Activated CD4-positive, alpha-beta memory T cell treated with anti-CD3 and anti-CD28 coated beads for 36 hours (primary cell): ENCODE measurements around the gene C1QTNF6. TPM values are rescaled to one million over a fixed set of nuclear protein-coding genes. Genes with fewer than 3 reads are reported as not detected.

ENCODE experiments used
- CTCF ChIA-PET: fragments of 350-600 bp; sonication (Branson Sonifier 250); formaldehyde crosslinking; loops from one replicate; lab custom pipeline; 2021; ENCODE audit warnings: antibody characterized with exemption, inconsistent platforms; lab: Charles Lee
- POLR2A ChIA-PET: fragments of 350-600 bp; sonication (Branson Sonifier 250); formaldehyde crosslinking; loops from one replicate; lab custom pipeline; 2021; ENCODE audit warnings: antibody characterized with exemption; lab: Charles Lee
- DNase-seq: peaks from one replicate; pipeline ENCODE4 v3.0.0-alpha.2; 2020
- H3K27ac Mint-ChIP-seq: one replicate; pipeline ENCODE4 v1.8.0; 2021; ENCODE audit warnings: mixed read lengths
- H3K27me3 Mint-ChIP-seq: one replicate; pipeline ENCODE4 v1.8.0; 2021; ENCODE audit warnings: mixed read lengths
- H3K36me3 Mint-ChIP-seq: one replicate; pipeline ENCODE4 v1.8.0; 2021; ENCODE audit warnings: mixed read lengths
- H3K4me1 Mint-ChIP-seq: one replicate; pipeline ENCODE4 v1.8.0; 2021; ENCODE audit warnings: low read depth, mixed read lengths
- H3K4me3 Mint-ChIP-seq: one replicate; pipeline ENCODE4 v1.8.0; 2021; ENCODE audit warnings: mild to moderate bottlenecking, mixed read lengths
- H3K9me3 Mint-ChIP-seq: one replicate; pipeline ENCODE4 v1.8.0; 2021; ENCODE audit warnings: mixed read lengths
- intact Hi-C: fragments of 100-400 bp; cut with micrococcal nuclease; formaldehyde crosslinking; loops from one replicate; pipeline ENCODE4 v1.15.1; 2023
- total RNA-seq, 2 experiments: library from RNA; stranded (reverse); gene quantifications; one replicate each; pipeline ENCODE4 v1.2.3, GENCODE V29; 2021

The C1QTNF6 gene
- total RNA-seq, 2 experiments from 2014 or later: 11.1 to 13.0 TPM

GRCh38 chr22:37163575-37164504 lies 24.2 kb downstream of the C1QTNF6 start:
- CTCF ChIA-PET: interaction anchor here (0.8 to 8.4 kb wide), 22 partner anchors 14 to 382 kb away, joined by 3 to 183 read pairs (median 6); partner anchors contain the start of gene IL2RB
- Mint-ChIP-seq H3K4me1 (peaks cover 84% of the 10 kb centered on the region), H3K4me3 (peak overlapping the region; percentile 63), H3K36me3 (peaks cover 7% of the 10 kb centered on the region), H3K27ac (peak overlapping the region; percentile 96), H3K27me3 (no peaks in the 10 kb centered on the region), H3K9me3 (peaks cover 5% of the 10 kb centered on the region)
- POLR2A ChIA-PET: interaction anchor here (0.6 to 8.8 kb wide), 21 partner anchors 15 to 402 kb away, joined by 3 to 240 read pairs (median 6); partner anchors contain the start of genes IL2RB, KCTD17, RAC2 and TST
- DNase-seq: peak; percentile 95
- intact Hi-C loops: loop anchor here (1.0 to 2.0 kb wide), 3 partner anchors 55 to 80 kb away; partner anchors contain the start of gene RAC2

DNA sequence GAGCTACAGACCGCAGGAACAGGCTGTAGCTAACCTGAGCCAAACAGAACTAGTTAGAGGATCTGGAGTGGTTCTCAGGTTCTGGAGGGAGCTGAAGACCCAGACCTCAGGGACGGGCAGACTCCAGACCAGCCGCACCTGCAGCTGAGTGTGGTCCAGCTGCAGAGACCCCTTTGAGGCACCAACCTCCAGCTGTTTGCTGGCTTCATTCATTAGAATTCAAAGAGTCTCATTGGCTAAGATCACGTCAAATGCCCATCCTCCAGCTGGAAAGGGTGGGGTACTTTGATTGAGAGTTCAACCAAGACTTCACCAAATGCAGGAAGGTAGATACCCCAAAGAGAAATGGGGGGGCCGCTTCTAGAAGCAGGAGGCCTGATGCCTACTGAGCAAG lies 25.0 kb downstream of the C1QTNF6 start:
- peaks cover 83% of the 10 kb centered on the region for H3K4me1 Mint-ChIP-seq
- H3K27me3 Mint-ChIP-seq: no peaks in the 10 kb centered on the region
- H3K4me3 Mint-ChIP-seq: peak overlapping the region; percentile 49
- intact Hi-C loops: loop anchor here (1.0 to 2.0 kb wide), 3 partner anchors 56 to 81 kb away; partner anchors contain the start of gene RAC2
- peak overlapping the region; percentile 96 for H3K27ac Mint-ChIP-seq
- peaks cover 5% of the 10 kb centered on the region for H3K9me3 Mint-ChIP-seq
- ChIA-PET POLR2A (interaction anchor here (0.6 to 8.8 kb wide), 21 partner anchors 14 to 403 kb away, joined by 3 to 240 read pairs (median 6); partner anchors contain the start of genes IL2RB, KCTD17, RAC2 and TST), CTCF (interaction anchor here (0.7 to 8.4 kb wide), 22 partner anchors 13 to 381 kb away, joined by 3 to 183 read pairs (median 5); partner anchors contain the start of gene IL2RB)
- H3K36me3 Mint-ChIP-seq: peaks cover 7% of the 10 kb centered on the region
- no peak for DNase-seq

DNA sequence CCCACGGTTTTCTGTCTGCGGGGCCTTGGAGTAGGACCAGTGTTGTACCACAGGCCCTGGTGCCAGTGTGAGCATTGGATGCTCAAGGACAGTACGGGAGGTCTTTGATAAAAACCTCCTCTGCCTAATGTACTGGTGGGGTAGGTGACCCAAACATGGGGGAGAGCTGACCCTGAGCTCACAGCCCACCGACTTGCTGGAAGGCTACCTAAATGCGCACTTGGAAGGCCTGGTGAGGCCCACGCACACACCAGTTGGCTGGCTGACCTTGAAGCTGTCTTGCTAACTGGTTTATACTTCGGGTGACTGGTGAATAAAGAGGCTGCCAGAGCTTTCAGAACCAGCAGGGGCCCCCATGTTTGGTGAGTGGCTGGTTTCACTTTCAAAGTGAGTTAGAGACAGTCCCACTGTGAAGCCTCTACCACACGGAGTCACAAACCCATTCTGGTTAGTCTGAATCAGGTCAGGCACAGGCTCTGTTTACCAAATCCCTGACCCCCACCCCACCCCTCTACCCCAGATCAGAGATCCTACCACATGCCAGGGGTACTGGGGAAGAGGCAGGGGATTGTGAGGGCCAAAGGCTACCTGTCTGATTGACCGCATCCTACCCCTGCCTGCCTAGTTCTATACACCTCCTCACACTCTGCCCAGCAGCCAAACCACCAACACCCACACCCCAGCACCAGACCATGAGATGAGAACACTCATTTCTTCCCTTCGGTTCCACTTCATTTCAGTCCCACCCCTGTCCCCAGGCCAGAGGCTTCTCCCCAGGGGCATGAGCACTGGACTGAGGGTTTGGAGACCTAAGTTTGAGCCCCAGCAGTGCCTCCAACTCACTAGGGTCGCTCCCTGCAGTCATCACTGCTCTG lies 25.6 kb downstream of the C1QTNF6 start:
- Mint-ChIP-seq H3K27me3 (no peaks in the 10 kb centered on the region), H3K27ac (peak overlapping the region; percentile 96), H3K4me3 (peak overlapping the region; percentile 49), H3K36me3 (peaks cover 7% of the 10 kb centered on the region), H3K4me1 (peaks cover 83% of the 10 kb centered on the region), H3K9me3 (peaks cover 5% of the 10 kb centered on the region)
- peak; percentile 92 for DNase-seq
- POLR2A ChIA-PET: interaction anchor here (0.6 to 8.8 kb wide), 19 partner anchors 14 to 301 kb away, joined by 3 to 240 read pairs (median 6); partner anchors contain the start of genes IL2RB, RAC2 and TST
- intact Hi-C loops: loop anchor here (1.0 to 2.0 kb wide), 8 partner anchors 12 to 83 kb away; partner anchors contain the start of gene RAC2
- CTCF ChIA-PET: interaction anchor here (0.6 to 8.4 kb wide), 23 partner anchors 12 to 381 kb away, joined by 3 to 183 read pairs (median 4); partner anchors contain the start of gene IL2RB

DNA sequence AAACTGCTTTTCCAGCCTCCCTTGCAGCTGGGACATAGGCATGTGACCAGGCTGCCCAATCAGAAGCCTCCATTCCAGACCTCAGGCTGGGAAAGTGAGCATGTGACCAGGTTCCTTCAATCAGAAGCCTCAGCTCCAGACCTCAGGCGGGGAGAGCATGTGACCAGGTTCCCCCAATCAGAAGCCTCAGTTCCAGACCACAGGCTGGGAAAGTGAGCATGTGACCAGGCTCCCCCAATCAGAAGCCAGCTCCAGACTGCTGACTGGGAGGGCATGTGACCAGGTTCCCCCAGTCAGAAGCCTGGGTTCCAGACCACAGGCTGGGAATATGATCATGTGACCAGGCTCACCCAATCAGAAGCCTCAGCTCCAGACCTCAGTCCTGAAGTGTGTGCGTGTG lies 26.6 kb downstream of the C1QTNF6 start:
- CTCF ChIA-PET: interaction anchor here (1.2 to 8.4 kb wide), 6 partner anchors 11 to 116 kb away, joined by 4 to 183 read pairs (median 18); partner anchors contain the start of gene IL2RB
- peak overlapping the region; percentile 96 for H3K27ac Mint-ChIP-seq
- H3K4me3 Mint-ChIP-seq: peak overlapping the region; percentile 49
- POLR2A ChIA-PET: interaction anchor here (0.7 to 8.8 kb wide), 9 partner anchors 13 to 83 kb away, joined by 3 to 240 read pairs (median 17); partner anchors contain the start of genes IL2RB and RAC2
- H3K36me3 Mint-ChIP-seq: peaks cover 7% of the 10 kb centered on the region
- peaks cover 76% of the 10 kb centered on the region for H3K4me1 Mint-ChIP-seq
- H3K9me3 Mint-ChIP-seq: peaks cover 5% of the 10 kb centered on the region
- intact Hi-C loops: no loop called here
- no peaks in the 10 kb centered on the region for H3K27me3 Mint-ChIP-seq
- DNase-seq: peak; percentile 71

- H3K4me3 Mint-ChIP-seq: no peak overlapping the region
- intact Hi-C loops: no loop called here
- no peak for DNase-seq
- H3K27me3 Mint-ChIP-seq: no peaks in the 10 kb centered on the region
- H3K27ac Mint-ChIP-seq: peak overlapping the region; percentile 46
- H3K36me3 Mint-ChIP-seq: peaks cover 7% of the 10 kb centered on the region
- ChIA-PET POLR2A (interaction anchor here (4.3 to 8.8 kb wide), 2 partner anchors 11 to 20 kb away, joined by 26 to 240 read pairs; partner anchors contain the start of gene IL2RB), CTCF (interaction anchor here (0.7 to 8.4 kb wide), 3 partner anchors 10 to 82 kb away, joined by 3 to 183 read pairs (median 4); partner anchors contain the start of gene IL2RB)
- peaks cover 8% of the 10 kb centered on the region for H3K9me3 Mint-ChIP-seq
- peaks cover 76% of the 10 kb centered on the region for H3K4me1 Mint-ChIP-seq
Measured at GRCh38 chr22:37160027-37160426, 28.0 kb downstream of the C1QTNF6 start.

DNA sequence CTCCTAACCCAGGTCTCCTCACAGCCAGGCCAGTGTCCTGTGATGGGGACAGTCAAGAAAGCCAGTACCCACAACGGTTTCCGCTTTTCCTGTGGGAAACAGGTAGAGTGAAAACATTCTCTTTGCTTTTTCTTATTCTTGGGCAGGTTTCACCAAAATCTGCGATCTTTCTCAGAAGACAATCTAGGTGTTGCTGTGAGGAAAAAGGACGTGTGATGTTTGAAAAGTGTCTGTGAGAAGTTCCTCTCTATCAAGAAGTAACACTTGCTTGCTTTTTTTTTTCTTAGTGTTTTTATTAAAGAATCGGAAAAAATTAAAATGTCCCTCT lies 29.1 kb downstream of the C1QTNF6 start:
- no peak overlapping the region for H3K27ac Mint-ChIP-seq
- no peak for DNase-seq
- intact Hi-C loops: no loop called here
- ChIA-PET CTCF (no interaction called here), POLR2A (no interaction called here)
- no peaks in the 10 kb centered on the region for H3K27me3 Mint-ChIP-seq
- H3K4me1 Mint-ChIP-seq: peaks cover 70% of the 10 kb centered on the region
- peaks cover 8% of the 10 kb centered on the region for H3K9me3 Mint-ChIP-seq
- no peak overlapping the region for H3K4me3 Mint-ChIP-seq
- H3K36me3 Mint-ChIP-seq: peaks cover 7% of the 10 kb centered on the region

DNA sequence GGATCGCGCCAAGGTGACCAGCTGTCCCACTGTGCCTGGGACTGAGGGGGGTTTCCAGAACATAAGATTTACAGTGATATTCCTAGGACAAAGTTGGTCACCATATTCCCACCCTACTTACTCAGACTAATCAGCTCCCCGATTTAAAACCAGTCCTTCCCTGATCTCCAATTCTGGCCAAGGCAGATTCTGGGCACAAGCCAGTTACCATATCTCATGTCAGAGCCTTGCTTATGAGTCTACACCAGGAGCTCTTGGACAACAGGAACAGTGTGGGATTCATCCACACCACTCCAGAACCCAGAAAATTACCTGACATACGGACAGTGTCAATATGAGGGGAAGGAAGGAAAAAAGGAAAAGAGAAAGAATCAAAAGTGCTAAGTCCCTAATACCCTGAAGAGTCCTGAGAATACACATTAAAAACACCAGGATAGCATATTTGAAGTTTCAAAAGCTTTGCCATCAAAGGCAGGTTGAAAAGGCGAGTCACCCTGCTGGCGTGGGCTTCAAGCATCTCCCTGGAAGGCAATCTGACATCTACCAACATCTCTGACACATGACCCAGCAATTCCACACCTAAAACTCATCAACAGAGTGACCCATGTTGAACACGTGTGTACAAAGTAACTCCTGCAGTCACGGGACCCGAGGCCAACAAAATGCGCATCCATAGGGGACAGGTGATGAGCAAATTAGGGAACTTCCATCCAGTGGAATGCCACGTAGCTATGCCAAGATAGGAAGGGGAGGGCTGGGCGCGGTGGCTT lies 30.3 kb downstream of the C1QTNF6 start:
- peaks cover 7% of the 10 kb centered on the region for H3K36me3 Mint-ChIP-seq
- ChIA-PET POLR2A (interaction anchor here (1.0 to 1.6 kb wide), 6 partner anchors 9 to 36 kb away, joined by 3 to 5 read pairs (median 4); no protein-coding TSS in a partner anchor), CTCF (interaction anchor here (0.9 to 2.5 kb wide), 3 partner anchors 8 to 113 kb away, joined by 3 to 13 read pairs (median 3); no protein-coding TSS in a partner anchor)
- no peaks in the 10 kb centered on the region for H3K27me3 Mint-ChIP-seq
- no peak overlapping the region for H3K27ac Mint-ChIP-seq
- DNase-seq: peak; percentile 59
- no peak overlapping the region for H3K4me3 Mint-ChIP-seq
- H3K4me1 Mint-ChIP-seq: peaks cover 58% of the 10 kb centered on the region
- intact Hi-C loops: no loop called here
- peaks cover 8% of the 10 kb centered on the region for H3K9me3 Mint-ChIP-seq

- CTCF ChIA-PET: interaction anchor here (0.9 to 2.5 kb wide), 3 partner anchors 9 to 112 kb away, joined by 3 to 13 read pairs (median 3); no protein-coding TSS in a partner anchor
- POLR2A ChIA-PET: interaction anchor here (1.0 to 1.6 kb wide), 6 partner anchors 8 to 37 kb away, joined by 3 to 5 read pairs (median 4); no protein-coding TSS in a partner anchor
- Mint-ChIP-seq H3K27me3 (no peaks in the 10 kb centered on the region), H3K4me1 (peaks cover 52% of the 10 kb centered on the region), H3K27ac (no peak overlapping the region), H3K4me3 (no peak overlapping the region), H3K36me3 (peaks cover 7% of the 10 kb centered on the region), H3K9me3 (peaks cover 8% of the 10 kb centered on the region)
- DNase-seq: no peak
- intact Hi-C loops: no loop called here
Measured at GRCh38 chr22:37156686-37157435, 31.2 kb downstream of the C1QTNF6 start.

- Mint-ChIP-seq H3K4me1 (peaks cover 48% of the 10 kb centered on the region), H3K9me3 (peaks cover 8% of the 10 kb centered on the region), H3K36me3 (peaks cover 2% of the 10 kb centered on the region), H3K27me3 (no peaks in the 10 kb centered on the region), H3K27ac (peak overlapping the region; percentile 19), H3K4me3 (no peak overlapping the region)
- intact Hi-C loops: no loop called here
- DNase-seq: no peak
- POLR2A ChIA-PET: interaction anchor here (1.4 to 1.6 kb wide), 2 partner anchors 9 to 34 kb away, joined by 4 to 5 read pairs; no protein-coding TSS in a partner anchor
- CTCF ChIA-PET: interaction anchor here (2.5 to 12.3 kb wide), 2 partner anchors 8 to 43 kb away, joined by 13 to 183 read pairs; no protein-coding TSS in a partner anchor
Measured at GRCh38 chr22:37155971-37156370, 32.1 kb downstream of the C1QTNF6 start.
